Stimulated activated CD4-positive, alpha-beta T cell treated with anti-CD3 and anti-CD28 coated beads, Interleukin-2, amount 100 ng/mL, for 48 hours (primary cell): ENCODE measurements around the gene NID2.

Experiments
- DNase-seq, 2 donors: peaks; one replicate each; pipeline ENCODE4 v3.0.0-alpha.2; 2020

NID2 gene

GRCh38 chr14:52080158-52080800, 11.4 kb upstream of the NID2 start:
- no peak for DNase-seq

- no peak for DNase-seq
These were observed 10.5 kb upstream of the NID2 start for GRCh38 chr14:52079239-52079959.

GRCh38 chr14:52078721-52079120, 9.9 kb upstream of the NID2 start:
- no peak for DNase-seq

- no peak for DNase-seq
These were observed 9.3 kb upstream of the NID2 start for GRCh38 chr14:52078095-52078531.

DNA sequence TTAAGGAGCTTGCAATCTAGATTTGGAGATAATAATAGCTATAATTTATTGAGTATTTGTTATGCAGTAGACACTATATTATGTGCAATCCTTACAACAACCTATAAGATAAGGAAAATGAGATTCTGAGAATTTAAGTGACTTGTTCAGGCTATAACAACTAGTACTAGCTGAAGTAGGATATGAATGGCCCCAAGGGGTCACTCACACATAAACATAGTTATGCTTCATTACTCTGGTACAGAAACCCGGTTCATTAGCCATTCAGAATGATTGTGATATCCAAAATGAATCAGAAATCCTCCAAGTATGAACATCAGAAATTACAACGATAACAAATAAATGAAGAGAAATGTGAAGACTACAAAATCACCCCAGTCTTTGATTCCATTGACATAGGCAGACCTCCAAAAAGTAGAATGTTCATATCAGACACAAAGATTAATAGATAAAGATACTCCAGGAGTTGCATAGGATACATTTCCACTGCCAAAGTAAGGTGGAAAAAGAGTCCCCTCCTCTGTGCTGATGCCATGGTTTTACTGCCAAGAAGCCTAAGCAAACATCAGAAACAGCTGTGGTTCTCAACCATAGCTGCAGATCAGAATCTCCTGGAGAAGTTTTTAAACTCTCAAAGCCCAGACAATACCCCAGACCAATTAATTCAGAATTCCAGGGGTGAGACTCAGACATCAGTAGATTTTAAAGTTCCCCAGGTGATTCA, 8.6 kb upstream of the NID2 start:
- no peak for DNase-seq

GRCh38 chr14:52076334-52076733, 7.5 kb upstream of the NID2 start:
- DNase-seq = no peak

DNA sequence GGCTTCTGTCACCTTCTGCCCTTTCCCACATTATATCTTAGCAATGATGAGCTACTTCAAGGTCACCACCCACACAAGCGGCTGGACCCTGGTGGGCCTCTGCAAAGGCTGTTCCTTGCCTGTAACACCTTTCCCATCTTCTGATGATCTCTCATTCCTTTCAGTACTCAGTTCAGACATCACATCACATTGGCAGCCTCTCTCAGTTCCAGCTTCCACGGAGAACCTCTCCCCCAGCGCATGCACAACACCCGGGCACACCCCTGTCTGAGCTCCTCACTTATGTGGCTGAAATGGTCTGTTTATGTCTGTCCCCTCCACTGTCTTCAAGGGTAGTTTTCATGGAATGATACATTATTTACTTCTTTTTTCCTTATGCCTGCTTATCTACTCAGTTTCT, 6.5 kb upstream of the NID2 start:
- DNase-seq = no peak

DNA sequence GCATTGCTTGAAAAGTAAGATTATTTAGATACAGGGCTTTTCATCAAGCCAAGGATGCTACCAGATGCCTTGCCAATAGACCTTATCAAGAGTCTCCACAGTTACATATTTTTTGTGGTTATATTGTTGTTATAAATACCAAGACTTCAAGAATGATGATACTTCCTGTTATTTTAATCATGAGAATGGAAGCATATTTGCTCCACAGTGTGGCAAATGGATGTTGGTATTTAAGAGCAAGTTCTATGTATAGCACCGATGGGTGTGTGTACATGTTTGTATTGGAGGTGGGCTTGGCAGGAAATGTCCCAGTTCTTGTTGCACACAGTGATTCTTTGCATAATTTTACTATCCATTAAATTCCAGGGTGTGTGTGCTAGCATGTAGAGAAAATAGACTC, 4.4 kb upstream of the NID2 start:
- DNase-seq = no peak

GRCh38 chr14:52072266-52072780, 3.5 kb upstream of the NID2 start:
- no peak for DNase-seq

DNA sequence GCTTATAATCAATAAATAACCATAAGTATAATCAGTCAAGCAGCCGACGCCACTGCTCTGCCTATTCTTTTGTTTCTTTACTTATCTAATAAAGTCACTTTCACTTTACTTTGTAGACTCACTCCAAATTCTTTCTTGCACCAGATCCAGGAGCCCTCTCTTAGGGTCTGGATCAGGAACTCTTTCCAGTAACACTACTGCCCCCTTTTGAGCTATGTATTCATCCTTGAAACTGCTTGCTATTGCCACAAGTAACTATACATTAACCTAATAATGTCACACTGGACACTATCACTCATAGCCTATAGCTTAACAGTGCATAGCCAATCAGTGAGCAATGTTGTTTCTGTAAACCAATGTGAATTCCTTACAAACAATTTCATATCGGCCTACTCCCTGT, 2.8 kb upstream of the NID2 start:
- DNase-seq = no peak

GRCh38 chr14:52070051-52070431, 1.2 kb upstream of the NID2 start:
- no peak for DNase-seq

DNA sequence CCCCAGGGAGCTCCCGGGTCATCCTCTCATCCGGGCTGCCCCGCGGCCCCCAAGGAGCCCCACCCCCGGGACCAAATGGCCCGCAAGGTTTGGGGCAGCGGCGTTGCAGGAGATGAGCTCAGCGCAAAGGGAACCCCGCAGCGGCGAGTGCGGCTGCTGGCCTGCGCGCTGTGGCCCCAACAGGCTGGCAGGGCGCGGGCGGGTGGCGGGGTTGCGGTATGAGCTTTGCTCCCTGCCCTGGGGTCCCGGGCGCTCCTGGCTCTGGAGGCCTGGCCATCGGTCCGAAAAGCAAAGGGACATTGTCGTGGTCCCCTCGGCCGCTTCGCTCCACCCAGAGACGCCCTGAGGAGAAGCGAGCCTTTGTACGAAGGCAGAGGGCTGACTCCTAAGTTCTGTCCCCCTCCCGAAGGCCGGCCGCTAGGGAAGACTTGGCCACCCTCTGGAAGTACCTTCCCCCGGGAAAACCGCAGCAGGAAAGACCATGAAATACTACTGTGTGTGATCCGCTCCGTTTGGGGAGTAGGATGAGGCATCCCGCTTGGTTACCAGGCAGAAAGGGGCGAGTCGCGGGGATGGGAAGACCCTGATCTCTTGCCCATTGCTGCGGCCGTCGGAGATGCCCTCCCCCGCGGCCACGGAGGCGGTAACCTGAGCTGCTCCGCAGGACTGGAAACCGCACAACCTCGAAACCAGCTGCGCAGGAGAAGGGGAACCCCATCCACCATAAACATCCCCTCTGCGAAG, 620 bp upstream of the NID2 start:
- DNase-seq = no peak

DNA sequence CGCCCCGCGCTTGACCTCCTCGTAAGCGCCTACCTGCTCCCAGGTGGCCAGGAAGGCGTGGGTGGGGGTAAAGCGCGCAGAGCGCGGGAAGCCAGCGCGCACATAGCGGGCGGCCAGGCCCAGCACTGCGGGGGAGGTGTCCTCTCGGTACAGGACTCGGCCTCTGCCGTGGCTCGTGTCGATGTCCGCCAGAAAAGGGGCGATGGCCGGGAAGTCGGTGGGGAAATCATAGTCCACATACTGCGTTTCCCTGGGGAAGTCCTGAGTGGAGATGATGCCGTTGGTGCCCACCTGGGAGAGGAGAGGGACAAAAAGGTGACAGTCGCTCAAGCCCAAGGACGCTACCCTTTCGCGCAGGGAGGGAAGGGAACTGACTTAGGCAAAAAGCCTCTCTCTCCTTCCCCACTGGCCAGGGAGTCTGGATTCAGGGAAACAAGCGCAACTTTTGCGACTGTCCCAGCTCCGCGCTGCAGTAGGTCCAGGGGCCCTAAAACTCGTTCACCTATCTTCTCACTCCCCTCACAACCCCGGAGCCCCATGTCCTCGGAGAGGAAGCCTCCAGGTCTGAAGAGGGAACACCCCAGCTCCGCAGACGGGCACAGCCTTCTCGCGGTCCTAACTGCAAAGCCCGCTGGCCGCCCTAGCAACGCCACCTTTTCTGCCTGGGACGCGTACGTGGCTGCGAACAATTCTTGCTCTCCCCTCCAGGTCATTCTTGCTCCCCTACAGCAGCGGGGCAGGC, 815 bp downstream of the NID2 start:
- peak in 1 of 2 donors; percentile 10 for DNase-seq

DNA sequence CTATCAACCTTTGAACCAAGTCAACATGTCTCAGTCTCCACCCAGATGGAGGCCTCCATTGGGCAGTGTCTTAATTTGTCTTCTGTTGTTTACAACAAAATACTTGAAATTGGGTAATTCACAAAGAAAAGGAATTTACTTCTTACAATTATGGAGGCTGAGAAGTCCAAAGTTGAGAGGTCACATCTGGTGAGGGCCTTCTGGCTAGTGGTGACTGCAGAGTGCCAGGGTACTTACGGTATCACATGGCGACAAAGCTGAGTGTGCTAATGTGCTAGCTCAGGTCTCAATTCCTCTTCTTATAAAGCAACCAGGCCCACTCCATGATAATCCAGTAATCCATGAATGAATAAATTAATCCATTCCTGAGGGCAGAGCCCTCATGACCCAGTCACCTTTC, 4.7 kb downstream of the NID2 start:
- no peak for DNase-seq

GRCh38 chr14:52063052-52063462, 5.8 kb downstream of the NID2 start:
- no peak for DNase-seq

DNA sequence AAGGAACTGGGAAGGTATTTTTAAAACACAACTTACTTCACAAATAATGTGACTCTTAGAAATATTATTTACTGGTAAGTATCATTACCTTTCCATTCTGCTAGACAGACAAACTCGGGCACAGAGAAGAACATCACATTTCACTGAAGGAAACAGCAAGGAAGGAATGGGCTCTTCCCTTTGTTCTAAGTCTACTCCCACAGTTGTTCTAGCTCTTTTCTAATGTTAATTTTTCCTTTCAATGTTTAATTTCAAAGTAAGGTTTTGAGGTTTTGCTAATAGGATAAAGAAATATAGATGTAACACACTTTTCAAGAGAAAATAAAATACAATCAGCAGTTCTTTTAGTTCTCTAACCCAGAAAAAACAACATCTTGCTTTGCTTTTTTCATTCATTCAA, 7.0 kb downstream of the NID2 start:
- no peak for DNase-seq

- no peak for DNase-seq
These were observed 7.5 kb downstream of the NID2 start for GRCh38 chr14:52061390-52061789.

GRCh38 chr14:52060080-52060479, 8.8 kb downstream of the NID2 start:
- no peak for DNase-seq

DNA sequence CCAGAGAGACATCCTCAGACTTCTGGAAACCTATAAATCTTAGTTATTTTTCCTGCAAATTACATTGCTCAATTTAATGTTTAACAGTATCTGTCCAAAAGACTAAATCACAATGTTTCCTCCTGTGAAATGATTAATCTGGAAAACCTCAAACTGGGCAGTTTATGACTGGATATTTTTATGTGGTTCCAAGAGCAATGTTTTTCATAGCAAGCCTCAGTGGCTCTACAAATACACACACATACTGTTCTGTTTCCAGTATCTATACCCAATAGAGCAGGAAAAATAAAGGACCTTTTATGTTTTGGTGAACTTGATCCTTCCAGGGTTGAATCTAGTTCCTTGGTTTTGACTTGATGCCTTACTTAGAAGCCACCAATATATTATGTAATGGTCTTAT, 9.2 kb downstream of the NID2 start:
- DNase-seq = no peak

GRCh38 chr14:52058341-52058740, 10.5 kb downstream of the NID2 start:
- DNase-seq = no peak

DNA sequence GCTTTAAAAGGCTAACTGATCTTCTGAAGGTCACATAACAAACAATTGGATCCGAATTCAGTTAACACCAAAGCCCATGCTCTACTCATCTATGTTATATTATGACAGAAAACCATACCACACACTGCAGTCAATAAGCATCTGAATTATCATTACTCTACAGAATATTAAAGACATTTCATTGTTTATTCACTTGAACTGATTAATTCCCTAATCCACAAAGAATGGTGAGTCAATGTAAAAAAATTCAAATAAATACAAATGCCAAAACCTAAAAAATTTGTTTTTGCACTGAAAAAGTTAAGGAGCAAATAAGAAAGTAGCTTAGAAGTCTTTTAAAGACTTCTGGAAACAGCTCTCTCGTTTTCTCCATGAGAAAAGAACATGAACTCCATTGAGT, 13.7 kb downstream of the NID2 start:
- DNase-seq = no peak

- no peak for DNase-seq
These were observed 14.2 kb downstream of the NID2 start for GRCh38 chr14:52054678-52055077.

GRCh38 chr14:52053044-52053443, 15.8 kb downstream of the NID2 start:
- DNase-seq = no peak
